Measurements from ENCODE around the gene PRKCH.

Gene PRKCH

DNA sequence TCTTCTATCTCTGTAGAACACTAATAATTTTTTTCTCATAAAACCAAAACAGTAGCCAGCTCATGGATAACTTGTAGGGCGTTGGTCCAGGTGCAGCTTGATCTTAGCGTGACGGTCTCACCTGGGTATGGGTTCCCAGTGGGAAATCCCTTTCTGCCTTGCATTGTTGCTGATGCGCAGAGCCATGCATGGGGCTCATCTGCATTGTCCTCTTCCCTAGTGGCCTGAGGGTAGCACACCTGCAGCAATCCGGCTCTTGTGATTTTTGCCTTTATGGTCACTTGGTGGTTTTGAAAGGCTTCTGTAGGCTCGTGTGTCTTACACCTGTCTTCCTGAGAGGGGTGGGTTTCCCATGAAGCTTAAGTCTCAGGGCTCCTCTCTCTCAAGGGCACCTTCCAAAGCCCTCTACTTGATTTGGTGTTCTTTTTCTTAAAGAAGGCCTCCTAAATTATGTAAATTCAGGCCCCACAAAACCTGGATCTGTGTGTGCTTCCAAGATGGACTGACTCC, 130.6 kb downstream of the PRKCH start:
- DNase-seq (ENCODE audit: insufficient read length, low spot score) (no peak), FAIRE-seq (no peak)
- TF ChIP-seq, protein P1, sequence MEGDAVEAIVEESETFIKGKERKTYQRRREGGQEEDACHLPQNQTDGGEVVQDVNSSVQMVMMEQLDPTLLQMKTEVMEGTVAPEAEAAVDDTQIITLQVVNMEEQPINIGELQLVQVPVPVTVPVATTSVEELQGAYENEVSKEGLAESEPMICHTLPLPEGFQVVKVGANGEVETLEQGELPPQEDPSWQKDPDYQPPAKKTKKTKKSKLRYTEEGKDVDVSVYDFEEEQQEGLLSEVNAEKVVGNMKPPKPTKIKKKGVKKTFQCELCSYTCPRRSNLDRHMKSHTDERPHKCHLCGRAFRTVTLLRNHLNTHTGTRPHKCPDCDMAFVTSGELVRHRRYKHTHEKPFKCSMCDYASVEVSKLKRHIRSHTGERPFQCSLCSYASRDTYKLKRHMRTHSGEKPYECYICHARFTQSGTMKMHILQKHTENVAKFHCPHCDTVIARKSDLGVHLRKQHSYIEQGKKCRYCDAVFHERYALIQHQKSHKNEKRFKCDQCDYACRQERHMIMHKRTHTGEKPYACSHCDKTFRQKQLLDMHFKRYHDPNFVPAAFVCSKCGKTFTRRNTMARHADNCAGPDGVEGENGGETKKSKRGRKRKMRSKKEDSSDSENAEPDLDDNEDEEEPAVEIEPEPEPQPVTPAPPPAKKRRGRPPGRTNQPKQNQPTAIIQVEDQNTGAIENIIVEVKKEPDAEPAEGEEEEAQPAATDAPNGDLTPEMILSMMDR (IDR thresholded peaks at IDR 0.05; ENCODE audit: insufficient read depth, missing control alignments) = no peak

DNA sequence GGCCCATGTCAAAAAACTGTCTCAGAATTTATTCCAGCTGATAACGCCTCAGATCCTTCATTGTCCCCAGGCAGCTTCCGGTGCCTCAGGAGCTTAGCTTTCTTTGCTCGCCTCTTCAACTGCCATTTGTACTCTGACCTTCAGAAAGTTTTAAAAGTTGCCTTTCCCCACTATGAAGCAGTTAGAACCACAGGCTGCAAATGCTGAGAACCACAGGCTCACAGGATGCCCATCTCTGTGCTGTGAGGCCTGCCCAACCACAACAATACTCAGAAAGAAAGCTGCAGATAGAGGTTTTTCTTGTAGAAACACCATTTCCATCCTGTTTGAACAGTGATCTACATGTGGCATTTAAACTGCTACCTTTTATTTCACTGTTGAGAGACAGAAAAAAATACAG, 131.1 kb downstream of the PRKCH start:
- TF ChIP-seq, protein P1 (IDR thresholded peaks at IDR 0.05; ENCODE audit: insufficient read depth, missing control alignments) = no peak
- DNase-seq (ENCODE audit: insufficient read length, low spot score) (no peak), FAIRE-seq (no peak)

DNA sequence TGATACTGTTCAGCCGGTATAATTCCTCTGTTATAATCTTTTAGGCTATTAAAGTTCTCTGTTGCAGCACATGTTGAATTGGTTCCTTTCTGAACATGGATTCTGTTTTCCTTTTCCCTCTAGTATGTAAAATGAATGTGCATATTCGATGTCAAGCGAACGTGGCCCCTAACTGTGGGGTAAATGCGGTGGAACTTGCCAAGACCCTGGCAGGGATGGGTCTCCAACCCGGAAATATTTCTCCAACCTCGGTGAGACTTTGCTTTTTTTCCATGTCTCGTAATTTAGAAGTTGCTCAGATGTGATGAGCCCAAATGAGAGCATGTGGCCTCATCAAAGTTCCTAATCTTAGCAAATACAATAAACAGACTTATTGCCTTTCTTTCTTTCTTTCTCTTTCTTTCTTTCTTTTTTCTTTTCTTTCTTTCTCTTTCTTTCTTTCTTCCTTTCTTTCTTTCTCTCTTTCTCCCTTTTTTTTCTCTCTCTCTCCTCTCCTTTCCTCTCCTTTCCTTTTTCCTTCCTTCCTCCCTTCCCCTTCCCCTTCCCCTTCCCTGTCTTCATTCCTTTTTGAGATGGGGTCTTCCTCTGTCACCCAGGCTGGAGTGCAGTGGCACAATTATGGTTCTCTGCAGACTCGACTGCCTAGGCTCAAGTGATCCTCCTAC, 131.9 kb downstream of the PRKCH start:
- TF ChIP-seq, protein P1 (IDR thresholded peaks at IDR 0.05; ENCODE audit: insufficient read depth, missing control alignments) = no peak
- DNase-seq (ENCODE audit: insufficient read length, low spot score) (no peak), FAIRE-seq (no peak)

DNA sequence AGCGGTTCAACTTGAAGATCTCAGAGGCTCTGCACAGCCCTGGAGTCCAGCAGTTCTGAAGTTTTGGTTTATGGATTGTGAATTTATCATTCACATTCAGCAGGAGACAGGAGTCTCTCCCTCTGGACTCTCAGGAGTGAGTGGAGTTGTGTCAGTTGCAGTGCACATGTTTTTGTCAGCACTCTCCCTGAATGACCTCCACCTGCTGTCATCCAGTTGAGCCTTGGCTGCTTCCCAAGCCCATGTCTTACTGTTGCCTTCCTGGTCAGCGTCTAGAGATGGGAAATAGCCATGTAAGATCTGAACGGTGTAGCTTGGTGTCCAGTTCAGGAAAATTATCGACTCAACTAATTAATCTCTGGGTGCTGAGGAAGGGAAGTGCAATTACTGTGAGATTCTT, 133.2 kb downstream of the PRKCH start:
- DNase-seq (ENCODE audit: insufficient read length, low spot score) (no peak), FAIRE-seq (no peak)
- TF ChIP-seq, protein P1 (IDR thresholded peaks at IDR 0.05; ENCODE audit: insufficient read depth, missing control alignments) = no peak

DNA sequence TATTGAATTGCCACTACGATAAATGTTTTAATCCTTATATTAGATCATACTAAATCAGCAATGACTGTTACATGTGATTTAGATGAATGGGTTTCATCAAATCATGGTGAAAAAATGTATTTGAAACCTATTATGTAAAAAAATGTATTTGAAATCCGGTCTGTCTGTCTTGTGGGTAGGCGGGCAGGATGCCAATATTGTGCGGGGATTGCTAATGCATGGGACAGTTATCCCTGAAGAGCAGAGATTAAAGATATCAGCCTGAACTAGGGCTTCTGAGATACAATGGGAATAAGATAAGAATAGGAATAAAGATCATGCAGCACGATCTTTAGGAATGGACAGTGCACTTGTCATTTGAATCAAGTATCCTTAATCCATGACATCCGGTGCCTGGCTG, 134.0 kb downstream of the PRKCH start:
- DNase-seq (ENCODE audit: insufficient read length, low spot score) (no peak), FAIRE-seq (no peak)
- TF ChIP-seq, protein P1 (IDR thresholded peaks at IDR 0.05; ENCODE audit: insufficient read depth, missing control alignments) = no peak

DNA sequence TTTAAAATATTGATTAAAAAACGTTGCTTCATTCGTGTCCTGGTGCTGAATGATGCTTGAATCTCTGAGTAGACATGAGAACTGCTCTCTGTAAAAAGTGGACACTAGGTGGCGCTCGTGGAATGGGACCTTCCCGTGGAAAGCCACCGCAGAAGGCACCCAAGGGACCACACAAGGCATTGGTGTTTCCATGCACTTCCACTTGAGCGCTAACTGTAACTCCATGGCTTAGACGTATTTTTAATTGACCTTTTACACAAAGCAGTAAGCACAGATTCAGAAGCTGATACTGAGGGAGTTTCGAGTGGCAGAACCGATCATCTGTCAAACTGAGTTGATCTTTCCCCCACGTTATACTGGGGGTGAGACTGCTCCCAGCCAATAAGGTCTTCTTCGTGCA, 135.3 kb downstream of the PRKCH start:
- TF ChIP-seq, protein P1 (IDR thresholded peaks at IDR 0.05; ENCODE audit: insufficient read depth, missing control alignments) = peak; percentile 81
- DNase-seq (ENCODE audit: insufficient read length, low spot score) = peak; percentile 50
- peak; percentile 32 for FAIRE-seq

DNA sequence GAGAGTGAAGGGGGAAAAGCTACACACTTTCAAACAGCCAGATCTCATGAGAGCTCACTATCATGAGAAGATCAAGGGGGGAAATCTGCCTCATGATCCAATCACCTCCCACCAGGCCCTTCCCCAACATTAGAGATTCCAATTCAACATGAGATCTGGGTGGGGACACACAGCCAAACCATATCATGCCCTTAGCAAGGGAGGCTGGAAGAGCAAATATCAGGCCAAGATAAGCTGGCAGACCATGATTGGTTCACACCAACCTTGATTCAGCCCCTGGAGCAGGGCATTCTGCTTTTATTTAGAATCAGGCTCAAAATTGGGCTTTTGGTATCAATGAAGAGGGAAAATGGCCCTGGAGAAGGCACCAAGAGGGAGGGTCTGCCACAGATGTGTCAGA, 137.4 kb downstream of the PRKCH start:
- DNase-seq (ENCODE audit: insufficient read length, low spot score) (no peak), FAIRE-seq (no peak)
- TF ChIP-seq, protein P1 (IDR thresholded peaks at IDR 0.05; ENCODE audit: insufficient read depth, missing control alignments) = no peak
